Mesenchymal stem cell (in vitro differentiated cells and primary cell): ENCODE results near the gene SUPT16H. TPM values are rescaled to one million over a fixed set of nuclear protein-coding genes. Genes with fewer than 3 reads are reported as not detected.

Source experiments
- DNase-seq: peaks from one replicate; pipeline ENCODE4 v3.0.0-alpha.2; 2013
- H2AFZ ChIP-seq: one replicate; pipeline ENCODE4 v1.6.1; 2013; ENCODE audit warnings: low read depth, mild to moderate bottlenecking, control low read depth, inconsistent platforms, low read length, moderate library complexity
- H2AK5ac ChIP-seq: 2 replicates; pipeline ENCODE4 v1.6.1; 2013; ENCODE audit warnings: low read length, moderate library complexity, mild to moderate bottlenecking, inconsistent platforms; ENCODE audit not compliant: severe bottlenecking
- H2BK120ac ChIP-seq: one replicate; pipeline ENCODE4 v1.6.1; 2013; ENCODE audit warnings: low read depth, mild to moderate bottlenecking, inconsistent platforms, low read length, moderate library complexity
- H2BK12ac ChIP-seq, 2 experiments: one replicate each; pipeline ENCODE4 v1.6.1; 2013; ENCODE audit warnings: inconsistent platforms in 2 of 2, low read length in 2 of 2, mild to moderate bottlenecking in 2 of 2, moderate library complexity in 2 of 2, control low read depth in 1 of 2
- H2BK15ac ChIP-seq: one replicate; pipeline ENCODE4 v1.6.1; 2013; ENCODE audit warnings: mild to moderate bottlenecking, low read depth, inconsistent platforms; ENCODE audit not compliant: poor library complexity, severe bottlenecking
- H2BK5ac ChIP-seq: 2 replicates; pipeline ENCODE4 v1.6.1; 2013; ENCODE audit warnings: low read depth, mild to moderate bottlenecking, low read length, control low read depth, inconsistent platforms; ENCODE audit not compliant: poor library complexity, severe bottlenecking
- H3K14ac ChIP-seq, 2 experiments: one replicate each; pipeline ENCODE4 v1.6.1; 2013; ENCODE audit warnings: inconsistent platforms in 2 of 2, low read length in 2 of 2, control low read depth in 1 of 2, mild to moderate bottlenecking in 1 of 2, moderate library complexity in 1 of 2
- H3K18ac ChIP-seq, 2 experiments: one replicate each; pipeline ENCODE4 v1.6.1; 2013; ENCODE audit warnings: inconsistent platforms in 2 of 2, low read length in 2 of 2, control low read depth in 1 of 2, low read depth in 1 of 2, mild to moderate bottlenecking in 1 of 2
- H3K23ac ChIP-seq, 2 experiments: one replicate each; pipeline ENCODE4 v1.6.1; 2013; ENCODE audit warnings: inconsistent platforms in 2 of 2, low read length in 2 of 2, mild to moderate bottlenecking in 2 of 2, moderate library complexity in 2 of 2, control low read depth in 1 of 2
- H3K27ac ChIP-seq: 2 replicates; pipeline ENCODE4 v1.5.1; 2013; ENCODE audit warnings: mild to moderate bottlenecking, moderate library complexity, low read length, control low read depth, inconsistent platforms; ENCODE audit not compliant: poor library complexity, severe bottlenecking
- H3K27me3 ChIP-seq, 2 experiments: 2 replicates each; pipeline versions ENCODE4 v1.6.1 to v1.7.0; 2013; ENCODE audit warnings: low read length in 2 of 2, mild to moderate bottlenecking in 2 of 2, moderate library complexity in 2 of 2, control low read depth in 1 of 2, inconsistent platforms in 1 of 2; ENCODE audit not compliant: control insufficient read depth in 1 of 2, insufficient read depth in 1 of 2
- H3K36me3 ChIP-seq, 2 experiments: 2 replicates each; pipeline versions ENCODE4 v1.6.1 to v1.7.0; 2013; ENCODE audit warnings: low read length in 2 of 2, control low read depth in 1 of 2, inconsistent platforms in 1 of 2, low read depth in 1 of 2, mild to moderate bottlenecking in 1 of 2; ENCODE audit not compliant: insufficient read depth in 2 of 2, control insufficient read depth in 1 of 2
- H3K4ac ChIP-seq, 2 experiments: one replicate each; pipeline ENCODE4 v1.6.1; 2013; ENCODE audit warnings: inconsistent platforms in 2 of 2, low read length in 2 of 2, mild to moderate bottlenecking in 2 of 2, moderate library complexity in 2 of 2, control low read depth in 1 of 2, low read depth in 1 of 2
- H3K4me1 ChIP-seq: 2 replicates; pipeline ENCODE4 v1.6.1; 2013; ENCODE audit warnings: low read depth, low read length, control low read depth; ENCODE audit not compliant: control insufficient read depth, insufficient read depth
- H3K4me2 ChIP-seq: 2 replicates; pipeline ENCODE4 v1.6.1; 2013; ENCODE audit warnings: low read length, mild to moderate bottlenecking, inconsistent platforms; ENCODE audit not compliant: poor library complexity, severe bottlenecking
- H3K4me3 ChIP-seq, 2 experiments: 2 replicates each; pipeline versions ENCODE4 v1.5.1 to v1.7.0; 2013; ENCODE audit warnings: low read length in 2 of 2, mild to moderate bottlenecking in 2 of 2, control low read depth in 1 of 2, low read depth in 1 of 2; ENCODE audit not compliant: insufficient read depth in 1 of 2
- H3K79me1 ChIP-seq: replicated peaks from 2 replicates; pipeline ENCODE4 v1.6.1; 2013; ENCODE audit warnings: mild to moderate bottlenecking, control low read depth, low read length, inconsistent platforms; ENCODE audit not compliant: poor library complexity, severe bottlenecking
- H3K9ac ChIP-seq: 2 replicates; pipeline ENCODE4 v1.7.0; 2013; ENCODE audit warnings: mild to moderate bottlenecking, low read length, moderate library complexity
- H3K9me3 ChIP-seq: 2 replicates; pipeline ENCODE4 v1.7.0; 2013; ENCODE audit warnings: mild to moderate bottlenecking, low read length; ENCODE audit not compliant: control insufficient read depth
- H4K8ac ChIP-seq: one replicate; pipeline ENCODE4 v1.6.1; 2013; ENCODE audit warnings: inconsistent platforms, mild to moderate bottlenecking, low read length, moderate library complexity
- H4K91ac ChIP-seq: one replicate; pipeline ENCODE4 v1.6.1; 2013; ENCODE audit warnings: mild to moderate bottlenecking, low read length, inconsistent platforms
- WGBS: methylation state at CpG from one replicate; pipeline ENCODE4 v1.1.7; 2013; ENCODE audit warnings: mixed read lengths; 5-methylcytosine and 5-hydroxymethylcytosine counted together
- polyA plus RNA-seq, 2 experiments: library from polyadenylated mRNA; stranded (reverse); fragments of 200-250 nt; gene quantifications; one replicate each; pipeline ENCODE4 v1.2.3, GENCODE V29; 2013

The SUPT16H gene
- 49.3 TPM for polyA plus RNA-seq (2013, experiment 1 of 2)
- 48.4 TPM for polyA plus RNA-seq (2013, experiment 2 of 2)

- peaks cover 5% of the 10 kb centered on the region for H3K4me1 ChIP-seq
- H3K27ac ChIP-seq = peak within 1 kb of the TSS; percentile 83
- H2BK5ac ChIP-seq = peak within 1 kb of the TSS; percentile 47
- no peaks in the 10 kb centered on the region for H3K27me3 ChIP-seq
- H2BK12ac ChIP-seq = peak within 1 kb of the TSS in 1 of 2 experiments; percentile 6
- under 1% methylated on average over 51 of the region's 54 CpGs for WGBS
- H3K79me1 ChIP-seq = peaks cover 10% of the 10 kb centered on the region
- H3K4me3 ChIP-seq = peak within 1 kb of the TSS; percentile 85 to 92
- H2AK5ac ChIP-seq = peak within 1 kb of the TSS; percentile 75
- H3K9ac ChIP-seq = peak within 1 kb of the TSS; percentile 99
- peaks cover 18 to 29% of the 10 kb centered on the region in 2 experiments for H3K36me3 ChIP-seq
- DNase-seq = peak; percentile 98
- H4K8ac ChIP-seq = peak within 1 kb of the TSS; percentile 84
- H3K14ac ChIP-seq = peak within 1 kb of the TSS; percentile 50 to 73
- H3K18ac ChIP-seq = peak within 1 kb of the TSS; percentile 71 to 93
- H3K9me3 ChIP-seq = no peaks in the 10 kb centered on the region
- no peak within 1 kb of the TSS for H3K23ac ChIP-seq
- peak within 1 kb of the TSS; percentile 71 for H2BK120ac ChIP-seq
- peak within 1 kb of the TSS; percentile 80 for H2BK15ac ChIP-seq
- peak within 1 kb of the TSS; percentile 9 to 73 for H3K4ac ChIP-seq
- H3K4me2 ChIP-seq = peak within 1 kb of the TSS; percentile 85
- H4K91ac ChIP-seq = peak within 1 kb of the TSS; percentile 77
- peak within 1 kb of the TSS; percentile 15 for H2AFZ ChIP-seq
These were observed at the start of gene SUPT16H for GRCh38 chr14:21383848-21384493. Gene SUPT16H (minus strand): TSS chr14:21384019. CDS start chr14:21383927, 92 bp downstream.

GRCh38 chr14:21431126-21431525, 47.3 kb upstream of the SUPT16H start:
- Histone ChIP-seq H2BK5ac (no peak overlapping the region), H4K8ac (peak overlapping the region; percentile 23), H3K9me3 (no peaks in the 10 kb centered on the region), H3K4me1 (no peaks in the 10 kb centered on the region), H2AFZ (no peak overlapping the region), H3K27me3 (no peaks in the 10 kb centered on the region), H2BK12ac (no peak overlapping the region), H3K23ac (no peak overlapping the region), H3K9ac (no peak overlapping the region), H3K36me3 (peaks cover 35 to 63% of the 10 kb centered on the region in 2 experiments), H2BK15ac (no peak overlapping the region), H3K4ac (no peak overlapping the region), H3K4me3 (no peak overlapping the region), H3K79me1 (peaks cover 30% of the 10 kb centered on the region), H3K27ac (no peak overlapping the region), H3K4me2 (no peak overlapping the region), H4K91ac (no peak overlapping the region), H3K18ac (no peak overlapping the region), H3K14ac (no peak overlapping the region), H2AK5ac (no peak overlapping the region), H2BK120ac (no peak overlapping the region)
- DNase-seq = no peak
- 94% methylated on average over 2 of the region's 2 CpGs for WGBS

- Histone ChIP-seq H3K27ac (no peak overlapping the region), H3K9me3 (no peaks in the 10 kb centered on the region), H3K4me1 (no peaks in the 10 kb centered on the region), H4K8ac (no peak overlapping the region), H2BK12ac (no peak overlapping the region), H2AK5ac (no peak overlapping the region), H2BK120ac (no peak overlapping the region), H3K23ac (no peak overlapping the region), H2BK5ac (no peak overlapping the region), H3K9ac (no peak overlapping the region), H3K27me3 (no peaks in the 10 kb centered on the region), H3K36me3 (peaks cover 46 to 83% of the 10 kb centered on the region in 2 experiments), H2BK15ac (no peak overlapping the region), H3K4me3 (no peak overlapping the region), H4K91ac (no peak overlapping the region), H2AFZ (no peak overlapping the region), H3K79me1 (peaks cover 34% of the 10 kb centered on the region), H3K4me2 (no peak overlapping the region), H3K4ac (no peak overlapping the region), H3K14ac (no peak overlapping the region), H3K18ac (no peak overlapping the region)
- 100% methylated on average over 2 of the region's 4 CpGs for WGBS
- DNase-seq = no peak
These were observed 45.1 kb upstream of the SUPT16H start for GRCh38 chr14:21428930-21429329.

GRCh38 chr14:21426692-21427091, 42.9 kb upstream of the SUPT16H start:
- Histone ChIP-seq H3K4me1 (no peaks in the 10 kb centered on the region), H3K79me1 (peaks cover 43% of the 10 kb centered on the region), H2BK120ac (no peak overlapping the region), H2AK5ac (no peak overlapping the region), H3K9ac (no peak overlapping the region), H3K4me3 (no peak overlapping the region), H3K4ac (no peak overlapping the region), H2BK5ac (no peak overlapping the region), H2BK12ac (no peak overlapping the region), H3K18ac (no peak overlapping the region), H3K27ac (no peak overlapping the region), H4K91ac (no peak overlapping the region), H3K14ac (no peak overlapping the region), H3K23ac (no peak overlapping the region), H4K8ac (no peak overlapping the region), H3K4me2 (no peak overlapping the region), H3K27me3 (no peaks in the 10 kb centered on the region), H2BK15ac (no peak overlapping the region), H2AFZ (no peak overlapping the region), H3K9me3 (no peaks in the 10 kb centered on the region), H3K36me3 (peaks cover 62 to 99% of the 10 kb centered on the region in 2 experiments)
- 100% methylated on average over 1 of the region's 1 CpG for WGBS
- DNase-seq = no peak
